Amygdala (tissue), 56 donors: ENCODE results near the gene PSMB11.

ENCODE experiments used
- DNase-seq, 56 donors: peaks; one replicate each; lab custom pipeline; 2025; lab: John Stamatoyannopoulos, UW

The PSMB11 gene

GRCh38 chr14:23040100-23040499 is 1.9 kb upstream of the PSMB11 start:
- DNase-seq = no peak

GRCh38 chr14:23041729-23042128 is 283 bp upstream of the PSMB11 start:
- no peak for DNase-seq

GRCh38 chr14:23043145-23043544 is 1.1 kb downstream of the PSMB11 start:
- DNase-seq = no peak

GRCh38 chr14:23043754-23044153 is 1.7 kb downstream of the PSMB11 start:
- no peak for DNase-seq

GRCh38 chr14:23044840-23045239 is 2.8 kb downstream of the PSMB11 start:
- no peak for DNase-seq

GRCh38 chr14:23045419-23046357 is 3.7 kb downstream of the PSMB11 start:
- no peak for DNase-seq

- no peak for DNase-seq
These were observed 5.1 kb downstream of the PSMB11 start for GRCh38 chr14:23047034-23047634.

GRCh38 chr14:23047751-23048693 is 6.0 kb downstream of the PSMB11 start:
- no peak for DNase-seq

- DNase-seq = no peak
These were observed 7.0 kb downstream of the PSMB11 start for GRCh38 chr14:23049011-23049410.

- no peak for DNase-seq
These were observed 9.4 kb downstream of the PSMB11 start for GRCh38 chr14:23051141-23052057.

- no peak for DNase-seq
These were observed 10.2 kb downstream of the PSMB11 start for GRCh38 chr14:23052182-23052623.

- DNase-seq = no peak
These were observed 10.7 kb downstream of the PSMB11 start for GRCh38 chr14:23052671-23053070.

- no peak for DNase-seq
These were observed 11.4 kb downstream of the PSMB11 start for GRCh38 chr14:23053426-23053825.

GRCh38 chr14:23054000-23054811 is 12.2 kb downstream of the PSMB11 start:
- DNase-seq = no peak

- DNase-seq = no peak
These were observed 13.1 kb downstream of the PSMB11 start for GRCh38 chr14:23055147-23055550.

- DNase-seq = no peak
These were observed 13.7 kb downstream of the PSMB11 start for GRCh38 chr14:23055621-23056144.

GRCh38 chr14:23056145-23056955 is 14.3 kb downstream of the PSMB11 start:
- DNase-seq = no peak
